ENCODE measurements around the gene CUX1. TPM values are rescaled to one million over a fixed set of nuclear protein-coding genes. Genes with fewer than 3 reads are reported as not detected.
"Not testable (repeated sequence)": the region's sequence is repeated elsewhere in the genome, so short reads cannot be mapped to it uniquely, and the experiment has no call there.

CUX1 gene
- total RNA-seq, 2 donors from 2014 or later = 12.0 to 13.8 TPM

DNA sequence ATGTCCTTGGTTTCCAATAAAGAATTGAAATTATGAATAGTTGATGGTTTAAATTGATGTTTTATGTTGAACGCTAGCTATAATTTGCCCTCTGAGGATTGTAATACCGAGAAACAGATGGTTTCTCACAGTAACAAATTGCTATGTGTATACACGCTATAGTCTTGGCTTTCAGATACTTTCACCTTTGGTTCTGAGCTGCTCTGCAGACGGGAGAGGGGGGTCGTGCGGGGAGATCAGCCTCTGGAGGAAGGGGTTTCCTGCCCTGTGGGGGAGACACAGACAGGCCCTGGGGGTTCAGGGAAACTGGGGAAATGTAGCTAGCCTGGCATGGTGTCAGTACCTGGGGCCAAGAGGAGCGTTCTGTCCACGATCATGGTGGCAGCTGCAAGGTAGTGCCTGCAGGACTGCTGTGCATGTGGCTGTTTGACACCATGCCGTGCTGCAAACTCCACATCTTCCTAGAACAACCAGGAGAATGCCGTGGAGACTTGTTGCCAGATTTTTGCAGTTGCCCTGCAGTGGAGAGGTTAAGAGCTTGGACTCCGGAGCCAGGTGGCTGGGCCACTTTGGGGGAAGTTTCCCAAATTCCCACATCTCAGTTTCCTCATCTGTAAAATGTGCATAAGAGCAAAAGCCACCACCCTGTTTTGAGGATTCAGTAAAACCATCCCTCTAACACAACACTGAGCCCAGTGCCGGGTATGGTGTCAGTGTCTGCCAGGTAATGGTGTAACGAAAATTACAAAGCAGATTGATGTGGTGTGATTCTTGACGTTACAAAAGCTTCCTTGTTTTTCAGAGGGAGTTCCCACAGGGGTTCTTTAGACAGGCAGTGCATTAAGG, 167.9 kb downstream of the CUX1 start:
- H3K4me3 Mint-ChIP-seq = no peak overlapping the region
- no peaks in the 10 kb centered on the region for H3K36me3 Mint-ChIP-seq (ENCODE audit: low read depth)
- ATAC-seq (replicated peaks) = no peak
- no peaks in the 10 kb centered on the region for H3K27me3 Mint-ChIP-seq
- no peaks in the 10 kb centered on the region for H3K9me3 Mint-ChIP-seq
- no peak overlapping the region for H3K27ac Mint-ChIP-seq
- no peaks in the 10 kb centered on the region for H3K4me1 Mint-ChIP-seq

DNA sequence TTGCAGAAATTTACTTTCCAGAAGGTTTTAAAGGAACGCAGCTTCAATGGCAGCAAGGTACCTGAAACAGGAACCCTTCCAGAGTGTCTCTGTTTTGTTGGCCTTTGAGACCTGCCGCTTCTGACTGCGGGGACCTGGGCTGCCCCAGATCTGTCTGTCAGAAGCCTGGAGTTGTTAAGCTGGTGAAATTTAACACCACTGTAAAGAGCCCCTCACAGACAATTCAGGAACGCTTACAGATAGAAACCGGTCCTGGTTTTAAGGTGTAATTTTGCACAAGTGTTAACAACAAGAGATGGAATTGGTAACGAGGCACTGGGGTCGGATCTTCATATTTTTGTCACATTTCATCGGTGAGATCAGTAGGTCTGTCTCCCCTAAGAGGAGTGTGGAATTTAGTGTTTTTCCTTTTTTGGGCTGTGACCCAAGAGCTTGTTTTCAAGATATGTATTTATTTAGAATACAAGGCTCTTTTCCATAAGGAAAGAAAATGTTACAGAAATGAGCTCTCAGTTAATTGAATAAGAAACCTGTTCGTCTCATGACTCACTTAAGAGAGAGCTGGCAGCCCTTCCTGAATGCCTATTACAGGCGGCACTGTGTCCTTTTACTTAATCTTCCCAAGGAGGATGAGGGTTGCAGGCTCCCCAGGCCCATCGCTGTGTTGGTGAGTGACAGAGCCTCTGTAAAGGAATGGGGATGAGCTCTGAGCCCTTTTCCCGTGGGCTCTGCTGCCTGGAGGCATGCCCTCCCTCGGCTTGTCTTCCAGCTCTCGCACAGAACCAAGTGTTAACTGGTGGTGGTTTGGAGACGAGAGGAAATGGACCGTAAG, 168.7 kb downstream of the CUX1 start:
- H3K4me1 Mint-ChIP-seq = no peaks in the 10 kb centered on the region
- no peaks in the 10 kb centered on the region for H3K36me3 Mint-ChIP-seq (ENCODE audit: low read depth)
- H3K27ac Mint-ChIP-seq = no peak overlapping the region
- H3K27me3 Mint-ChIP-seq = no peaks in the 10 kb centered on the region
- ATAC-seq (replicated peaks) = no peak
- H3K4me3 Mint-ChIP-seq = no peak overlapping the region
- H3K9me3 Mint-ChIP-seq = no peaks in the 10 kb centered on the region

DNA sequence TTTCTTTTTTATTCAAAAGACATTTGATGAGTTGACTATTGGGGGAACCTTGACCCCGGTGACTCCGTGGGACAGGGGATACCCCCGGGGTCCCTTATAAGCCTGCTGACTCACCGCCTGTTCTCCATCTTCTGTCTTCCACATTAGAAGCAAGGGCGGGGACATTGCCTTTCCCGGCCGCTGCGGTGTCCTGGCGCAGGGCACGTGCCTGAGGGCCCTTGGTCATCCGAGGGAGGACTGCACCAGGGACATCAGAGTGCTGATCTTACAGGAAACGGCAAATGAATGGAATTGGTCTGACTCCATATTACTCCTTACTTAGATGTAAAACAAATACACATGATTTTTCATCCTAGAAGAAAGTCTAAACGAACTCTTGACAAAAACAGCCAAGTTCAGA, 170.1 kb downstream of the CUX1 start:
- no peak for ATAC-seq (replicated peaks)
- H3K27me3 Mint-ChIP-seq = no peaks in the 10 kb centered on the region
- no peaks in the 10 kb centered on the region for H3K4me1 Mint-ChIP-seq
- H3K4me3 Mint-ChIP-seq = no peak overlapping the region
- H3K36me3 Mint-ChIP-seq (ENCODE audit: low read depth) = no peaks in the 10 kb centered on the region
- no peaks in the 10 kb centered on the region for H3K9me3 Mint-ChIP-seq
- no peak overlapping the region for H3K27ac Mint-ChIP-seq

DNA sequence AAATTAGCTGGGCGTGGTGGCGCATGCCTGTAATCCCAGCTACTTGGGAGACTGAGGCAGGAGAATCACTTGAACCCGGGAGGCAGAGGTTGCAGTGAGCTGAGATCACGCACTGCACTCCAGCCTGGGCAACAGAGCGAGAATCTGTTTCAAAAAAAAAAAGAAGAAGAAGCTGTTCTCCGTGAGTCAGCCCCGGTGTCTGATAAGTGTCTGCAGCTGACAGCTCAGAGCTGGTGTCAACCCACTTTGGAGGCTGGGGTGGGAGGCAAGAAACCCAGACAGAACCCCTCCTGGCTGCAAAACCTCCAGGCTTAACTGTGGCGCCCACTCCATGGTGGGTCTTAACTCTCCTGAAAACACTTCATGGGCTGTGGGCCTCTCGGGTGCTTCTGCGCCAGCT, 170.6 kb downstream of the CUX1 start:
- H3K4me1 Mint-ChIP-seq; ATAC-seq (replicated peaks); H3K36me3 Mint-ChIP-seq (ENCODE audit: low read depth); H3K4me3 Mint-ChIP-seq; H3K27me3 Mint-ChIP-seq; H3K27ac Mint-ChIP-seq; H3K9me3 Mint-ChIP-seq: not testable (repeated sequence)

DNA sequence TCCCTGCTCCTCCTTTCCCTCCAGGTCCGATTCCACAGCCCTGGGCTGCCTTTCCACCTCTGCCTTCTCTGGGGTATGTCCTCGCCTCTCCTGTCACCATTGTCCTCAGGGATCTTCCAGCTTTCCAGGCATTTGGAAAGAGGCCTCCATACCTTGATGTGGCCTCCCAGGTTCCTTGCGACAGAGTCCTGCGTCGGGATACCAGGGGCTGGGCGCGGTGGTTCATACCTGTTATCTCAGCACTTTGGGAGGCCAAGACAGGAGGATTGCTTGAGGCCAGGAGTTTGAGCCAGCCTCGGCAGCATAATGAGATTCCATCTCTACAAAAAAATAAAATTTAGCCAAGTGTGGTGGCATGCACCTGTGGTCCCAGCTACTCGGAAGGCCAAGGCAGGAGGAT, 171.1 kb downstream of the CUX1 start:
- H3K4me1 Mint-ChIP-seq = no peaks in the 10 kb centered on the region
- no peaks in the 10 kb centered on the region for H3K9me3 Mint-ChIP-seq
- H3K4me3 Mint-ChIP-seq = no peak overlapping the region
- no peaks in the 10 kb centered on the region for H3K27me3 Mint-ChIP-seq
- no peak overlapping the region for H3K27ac Mint-ChIP-seq
- H3K36me3 Mint-ChIP-seq (ENCODE audit: low read depth) = no peaks in the 10 kb centered on the region
- no peak for ATAC-seq (replicated peaks)

DNA sequence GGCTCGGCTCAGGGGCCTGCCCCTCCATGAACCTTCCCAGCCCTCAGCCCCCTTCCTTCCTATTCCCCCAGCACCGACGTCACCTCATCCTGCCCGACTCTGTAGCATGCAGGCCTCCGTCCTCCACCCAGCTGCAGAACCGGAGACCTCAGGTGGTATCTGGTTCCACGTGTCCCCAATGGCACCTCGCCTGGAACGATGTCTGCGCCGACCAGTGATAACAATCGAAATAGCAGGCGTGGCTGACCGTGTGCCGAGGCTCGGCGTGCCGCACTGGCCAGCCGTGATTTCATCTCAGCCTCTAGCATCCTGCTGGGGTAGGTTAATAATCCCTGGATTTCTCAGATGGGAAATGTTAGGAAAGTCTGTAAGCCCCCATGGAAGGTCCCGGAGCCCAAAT, 171.7 kb downstream of the CUX1 start:
- no peaks in the 10 kb centered on the region for H3K9me3 Mint-ChIP-seq
- H3K36me3 Mint-ChIP-seq (ENCODE audit: low read depth) = no peaks in the 10 kb centered on the region
- H3K27ac Mint-ChIP-seq = no peak overlapping the region

DNA sequence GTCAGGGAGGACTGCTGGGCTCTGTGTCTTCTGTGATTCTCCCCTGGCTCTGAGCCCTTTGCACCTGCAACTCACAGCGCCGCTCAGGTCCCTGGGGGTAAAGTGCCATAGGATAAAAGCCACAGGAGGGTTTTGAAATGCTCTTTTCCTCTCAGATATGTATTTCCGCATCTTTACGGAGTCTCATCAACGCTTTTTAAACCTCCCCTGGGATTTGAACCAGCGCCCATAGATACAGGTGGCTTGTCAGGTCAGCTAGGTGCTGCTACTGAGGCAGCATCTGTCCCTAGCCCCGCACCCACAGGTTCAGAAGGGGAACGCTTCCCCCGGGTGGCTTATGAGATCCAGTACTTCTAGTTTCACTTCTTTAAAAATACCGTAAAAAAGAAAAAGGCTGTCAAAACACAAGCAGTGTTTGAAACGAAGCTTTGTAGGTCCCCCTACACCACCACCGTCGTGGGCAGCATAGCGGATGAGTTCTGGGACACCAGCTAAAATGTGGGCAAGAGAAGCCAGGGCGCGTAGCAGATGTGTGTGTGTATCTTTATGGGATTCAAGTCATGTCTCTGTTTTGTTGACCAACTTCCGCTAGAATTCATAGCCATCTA, 173.5 kb downstream of the CUX1 start:
- Mint-ChIP-seq H3K36me3 (ENCODE audit: low read depth) (no peaks in the 10 kb centered on the region), H3K4me3 (peak overlapping the region; percentile 12), H3K27me3 (no peaks in the 10 kb centered on the region), H3K27ac (no peak overlapping the region), H3K9me3 (no peaks in the 10 kb centered on the region), H3K4me1 (no peaks in the 10 kb centered on the region)
- no peak for ATAC-seq (replicated peaks)

More for the DNA sequence above, 171.7 kb downstream of the CUX1 start:
- Mint-ChIP-seq H3K4me3 (no peak overlapping the region), H3K27me3 (no peaks in the 10 kb centered on the region), H3K4me1 (no peaks in the 10 kb centered on the region)
- ATAC-seq (replicated peaks) = no peak

DNA sequence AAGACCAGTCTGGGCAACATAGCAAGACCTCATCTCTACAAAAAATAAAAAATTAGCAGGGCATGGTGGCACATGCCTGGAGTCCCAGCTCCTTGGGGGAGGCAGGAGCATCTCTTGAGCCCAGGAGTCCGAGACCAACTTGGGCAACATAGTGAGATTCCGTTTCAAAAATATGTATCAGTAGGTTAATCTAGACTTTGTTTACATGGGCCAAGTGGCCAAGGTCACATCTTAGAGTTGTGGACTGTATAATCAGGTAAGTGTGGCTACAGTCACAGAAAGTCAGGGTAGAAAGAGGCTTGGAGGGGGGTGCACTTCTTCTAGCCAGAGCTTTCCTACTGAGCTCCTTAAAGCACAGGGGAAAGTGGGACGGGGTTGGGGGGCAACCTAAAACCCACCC, 174.4 kb downstream of the CUX1 start:
- Mint-ChIP-seq H3K4me1 (no peaks in the 10 kb centered on the region), H3K27ac (no peak overlapping the region), H3K9me3 (no peaks in the 10 kb centered on the region)

DNA sequence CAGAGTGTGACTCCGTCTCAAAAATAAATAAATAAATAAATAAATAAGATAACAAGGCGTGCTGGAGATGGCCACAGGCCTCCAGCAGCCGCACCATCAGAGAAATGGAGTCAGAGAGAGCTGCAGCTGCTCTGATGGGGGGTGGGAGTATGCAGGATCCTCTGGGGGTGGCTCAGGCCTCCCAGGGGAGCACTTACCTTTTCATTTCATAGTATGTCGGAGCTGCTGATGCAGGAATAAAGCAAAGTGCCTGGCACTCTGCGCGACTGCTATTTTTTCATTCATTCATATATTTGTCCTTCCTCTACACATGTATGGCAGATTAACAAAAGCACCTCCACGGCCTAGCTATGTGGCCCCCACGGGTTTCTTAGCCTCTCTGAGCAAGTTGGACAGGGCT, 175.9 kb downstream of the CUX1 start:
- H3K27ac Mint-ChIP-seq = no peak overlapping the region
- H3K36me3 Mint-ChIP-seq (ENCODE audit: low read depth) = no peaks in the 10 kb centered on the region
- H3K4me3 Mint-ChIP-seq = no peak overlapping the region
- H3K27me3 Mint-ChIP-seq = no peaks in the 10 kb centered on the region
- H3K9me3 Mint-ChIP-seq = no peaks in the 10 kb centered on the region
- no peaks in the 10 kb centered on the region for H3K4me1 Mint-ChIP-seq
- ATAC-seq (replicated peaks) = no peak

More for the DNA sequence above, 174.4 kb downstream of the CUX1 start:
- H3K4me3 Mint-ChIP-seq = no peak overlapping the region
- no peak for ATAC-seq (replicated peaks)
- no peaks in the 10 kb centered on the region for H3K36me3 Mint-ChIP-seq (ENCODE audit: low read depth)
- no peaks in the 10 kb centered on the region for H3K27me3 Mint-ChIP-seq

DNA sequence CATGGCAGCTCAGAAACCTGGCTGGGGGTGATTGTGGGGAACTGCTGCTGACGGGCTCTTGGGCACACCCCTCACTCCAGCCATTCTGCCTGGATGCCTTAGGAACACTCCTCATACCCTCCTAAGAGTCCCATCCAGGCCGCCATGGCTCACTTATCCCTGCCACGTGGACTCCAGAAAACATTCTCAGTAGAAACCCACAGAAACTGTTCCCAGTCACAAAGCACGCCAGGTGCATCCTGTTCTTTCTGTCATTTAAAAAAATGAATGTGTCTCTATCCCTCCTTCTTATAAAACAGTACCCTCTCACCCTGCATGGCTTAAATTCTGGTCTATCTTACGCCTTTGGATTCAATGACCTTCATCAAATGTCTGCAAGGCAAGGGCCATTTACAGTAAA, 177.7 kb downstream of the CUX1 start:
- Mint-ChIP-seq H3K9me3 (no peaks in the 10 kb centered on the region), H3K36me3 (ENCODE audit: low read depth) (no peaks in the 10 kb centered on the region), H3K27me3 (no peaks in the 10 kb centered on the region), H3K27ac (no peak overlapping the region), H3K4me3 (no peak overlapping the region), H3K4me1 (no peaks in the 10 kb centered on the region)
- no peak for ATAC-seq (replicated peaks)

DNA sequence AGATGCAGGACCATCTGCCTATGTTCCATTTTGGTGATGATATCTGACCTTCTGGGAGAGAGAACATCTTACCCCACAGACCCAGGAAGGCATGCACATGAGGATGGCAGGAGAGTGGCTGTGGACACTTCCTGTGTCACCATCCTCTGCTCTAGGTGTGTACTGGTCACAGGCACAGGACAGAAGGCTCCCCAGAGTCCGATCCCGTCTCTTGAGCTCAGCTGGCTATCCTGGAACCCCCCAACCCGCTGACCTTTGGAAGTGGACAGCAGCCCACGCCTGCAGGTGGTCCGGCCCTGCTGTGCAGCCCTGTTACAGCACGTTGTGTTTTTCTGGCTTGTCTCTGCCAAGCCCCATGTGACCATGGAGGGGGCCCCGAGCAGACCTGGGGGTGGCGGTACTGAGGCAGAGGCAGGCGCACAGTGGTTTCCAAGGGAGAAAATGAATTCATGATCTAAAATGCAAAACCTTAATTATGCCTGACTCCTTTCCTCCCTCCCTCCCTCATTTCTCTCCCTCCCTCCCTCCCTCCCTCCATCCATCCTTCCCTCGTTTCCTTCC, 178.8 kb downstream of the CUX1 start:
- H3K4me1 Mint-ChIP-seq = no peaks in the 10 kb centered on the region
- H3K4me3 Mint-ChIP-seq = no peak overlapping the region
- ATAC-seq (replicated peaks) = no peak
- H3K27me3 Mint-ChIP-seq = no peaks in the 10 kb centered on the region
- no peaks in the 10 kb centered on the region for H3K9me3 Mint-ChIP-seq
- H3K36me3 Mint-ChIP-seq (ENCODE audit: low read depth) = no peaks in the 10 kb centered on the region
- H3K27ac Mint-ChIP-seq = no peak overlapping the region

DNA sequence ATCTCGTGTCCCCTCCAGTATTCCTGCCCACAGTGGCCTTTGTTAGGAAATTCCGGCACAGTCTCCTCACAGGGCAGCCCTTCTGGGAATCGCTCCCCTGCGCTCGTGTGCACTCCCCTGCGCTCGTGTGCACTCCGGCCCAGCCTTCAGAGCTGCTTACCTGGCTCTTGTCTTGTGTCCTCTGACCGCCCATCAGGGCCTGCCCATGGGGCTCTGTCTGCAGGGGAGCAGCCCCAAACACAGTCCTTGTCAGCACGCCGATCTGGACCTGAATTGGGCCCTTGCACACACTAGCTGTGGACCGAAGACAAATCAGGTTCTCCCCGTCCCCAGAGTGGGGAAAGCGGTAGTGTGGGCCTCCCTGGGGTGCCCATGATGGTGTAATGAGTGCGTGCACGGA, 179.4 kb downstream of the CUX1 start:
- Mint-ChIP-seq H3K9me3 (no peaks in the 10 kb centered on the region), H3K4me3 (no peak overlapping the region), H3K27ac (no peak overlapping the region), H3K4me1 (no peaks in the 10 kb centered on the region), H3K36me3 (ENCODE audit: low read depth) (no peaks in the 10 kb centered on the region), H3K27me3 (no peaks in the 10 kb centered on the region)
- no peak for ATAC-seq (replicated peaks)

DNA sequence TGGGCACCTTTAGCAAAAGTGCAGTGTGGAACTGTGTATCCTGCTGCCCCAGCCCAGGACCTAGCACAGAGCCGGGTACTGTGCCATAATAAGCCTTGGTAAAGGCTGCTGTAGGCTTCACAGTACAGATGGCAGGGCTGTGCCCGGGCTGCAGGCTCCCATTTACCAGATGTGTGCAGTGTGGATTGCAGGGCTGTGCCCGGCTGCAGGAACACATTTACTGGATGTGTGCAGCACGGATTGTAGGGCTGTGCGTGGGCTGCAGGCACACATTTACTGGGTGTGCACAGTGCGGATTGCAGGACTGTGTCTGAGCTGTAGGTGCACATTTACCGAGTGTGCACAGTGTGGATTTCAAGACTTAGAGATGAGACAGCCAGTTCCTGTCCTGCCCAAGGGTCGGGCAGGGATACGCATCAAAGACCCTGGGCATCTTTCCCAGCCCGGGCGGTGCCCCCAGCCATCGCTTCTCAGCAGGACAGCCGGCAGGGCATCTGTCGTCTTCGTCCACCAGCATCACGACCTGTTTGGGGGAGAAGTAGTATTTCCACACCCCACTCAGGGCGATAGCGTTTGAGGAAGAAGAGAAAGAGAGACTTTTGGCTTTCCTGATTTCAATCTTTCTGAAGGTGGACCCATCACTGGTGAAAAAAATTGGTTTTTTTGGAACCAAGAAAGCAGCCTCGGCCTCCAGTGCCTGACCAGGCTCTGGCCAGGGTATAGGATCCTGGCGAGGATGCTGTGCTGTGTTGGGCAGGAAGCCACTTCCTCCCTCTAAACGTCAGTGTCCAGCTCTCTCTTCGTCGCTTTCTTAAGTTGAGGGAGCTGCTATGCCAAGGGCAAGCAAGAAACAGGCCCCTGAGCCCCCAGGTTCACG, 180.8 kb downstream of the CUX1 start:
- Mint-ChIP-seq H3K36me3 (ENCODE audit: low read depth) (no peaks in the 10 kb centered on the region), H3K27ac (no peak overlapping the region), H3K4me1 (no peaks in the 10 kb centered on the region), H3K4me3 (no peak overlapping the region), H3K27me3 (no peaks in the 10 kb centered on the region), H3K9me3 (no peaks in the 10 kb centered on the region)
- ATAC-seq (replicated peaks) = no peak

DNA sequence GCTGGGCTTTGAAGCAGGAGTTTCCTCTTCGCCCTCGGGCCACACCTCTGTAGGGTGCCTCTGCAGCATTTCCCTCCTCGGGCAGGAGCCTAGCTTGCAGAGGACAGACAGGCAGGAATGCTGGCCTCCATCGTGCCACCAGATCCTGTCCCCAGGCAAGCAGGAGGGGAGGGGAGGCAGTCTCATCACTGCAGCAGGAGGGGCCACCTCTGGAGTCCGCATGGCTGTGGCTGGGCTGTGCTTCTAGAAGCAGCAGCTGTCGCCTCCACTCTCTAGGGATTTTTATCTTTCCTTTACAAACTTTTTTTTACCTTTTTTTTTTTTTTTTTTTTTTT, 181.4 kb downstream of the CUX1 start:
- no peak overlapping the region for H3K4me3 Mint-ChIP-seq
- no peaks in the 10 kb centered on the region for H3K36me3 Mint-ChIP-seq (ENCODE audit: low read depth)
- no peaks in the 10 kb centered on the region for H3K4me1 Mint-ChIP-seq
- H3K27ac Mint-ChIP-seq = no peak overlapping the region
- no peaks in the 10 kb centered on the region for H3K27me3 Mint-ChIP-seq
- ATAC-seq (replicated peaks) = no peak
- H3K9me3 Mint-ChIP-seq = no peaks in the 10 kb centered on the region

Measured in activated T-helper 17 cell treated with anti-CD3 and anti-CD28 coated beads, Interleukin-2, amount 50 U/mL, for 72 hours (primary cell).